Measurements from ENCODE around the gene PITX2.

DNA sequence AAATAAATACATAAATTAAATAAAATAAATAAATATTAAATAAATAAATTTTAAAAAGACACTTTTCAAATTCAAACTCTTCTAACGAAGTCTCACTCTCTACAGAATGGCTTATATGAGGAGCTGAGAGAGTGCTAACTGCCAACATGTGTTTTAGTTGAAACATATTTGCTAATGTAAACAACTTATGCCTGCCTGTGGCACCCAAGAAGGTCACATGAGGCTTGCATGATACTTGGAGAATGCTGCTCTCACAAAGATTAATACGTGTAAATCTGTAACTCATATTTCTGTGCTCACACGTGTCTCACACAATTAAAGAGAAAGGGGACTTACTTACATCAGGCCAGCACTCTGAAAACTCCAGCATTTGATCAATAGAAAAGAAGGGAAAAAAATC is 43.2 kb upstream of the PITX2 start:
- TF ChIP-seq, protein P1, sequence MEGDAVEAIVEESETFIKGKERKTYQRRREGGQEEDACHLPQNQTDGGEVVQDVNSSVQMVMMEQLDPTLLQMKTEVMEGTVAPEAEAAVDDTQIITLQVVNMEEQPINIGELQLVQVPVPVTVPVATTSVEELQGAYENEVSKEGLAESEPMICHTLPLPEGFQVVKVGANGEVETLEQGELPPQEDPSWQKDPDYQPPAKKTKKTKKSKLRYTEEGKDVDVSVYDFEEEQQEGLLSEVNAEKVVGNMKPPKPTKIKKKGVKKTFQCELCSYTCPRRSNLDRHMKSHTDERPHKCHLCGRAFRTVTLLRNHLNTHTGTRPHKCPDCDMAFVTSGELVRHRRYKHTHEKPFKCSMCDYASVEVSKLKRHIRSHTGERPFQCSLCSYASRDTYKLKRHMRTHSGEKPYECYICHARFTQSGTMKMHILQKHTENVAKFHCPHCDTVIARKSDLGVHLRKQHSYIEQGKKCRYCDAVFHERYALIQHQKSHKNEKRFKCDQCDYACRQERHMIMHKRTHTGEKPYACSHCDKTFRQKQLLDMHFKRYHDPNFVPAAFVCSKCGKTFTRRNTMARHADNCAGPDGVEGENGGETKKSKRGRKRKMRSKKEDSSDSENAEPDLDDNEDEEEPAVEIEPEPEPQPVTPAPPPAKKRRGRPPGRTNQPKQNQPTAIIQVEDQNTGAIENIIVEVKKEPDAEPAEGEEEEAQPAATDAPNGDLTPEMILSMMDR (IDR thresholded peaks at IDR 0.05) = no peak
- TF ChIP-seq POLR2A (IDR thresholded peaks at IDR 0.05) = no peak
